CD4-positive, alpha-beta memory T cell (primary cell): ENCODE results near the gene CSPG4. TPM values are rescaled to one million over a fixed set of nuclear protein-coding genes. Genes with fewer than 3 reads are reported as not detected.

Experiments used
- CTCF ChIA-PET: fragments of 350-600 bp; sonication (Branson Sonifier 250); formaldehyde crosslinking; loops from one replicate; lab custom pipeline; 2021; ENCODE audit warnings: inconsistent platforms; ENCODE audit not compliant: partially characterized antibody; lab: Charles Lee
- POLR2A ChIA-PET: fragments of 350-600 bp; sonication (Branson Sonifier 250); formaldehyde crosslinking; loops from one replicate; lab custom pipeline; 2021; ENCODE audit not compliant: partially characterized antibody; lab: Charles Lee
- DNase-seq, 5 donors: peaks; one replicate each; pipeline versions ENCODE4 v3.0.0 to v3.0.0-alpha.2; 2020 to 2022; ENCODE audit warnings: mixed read lengths in 1 of 5
- H3K27ac ChIP-seq: one replicate; pipeline ENCODE4 v1.7.0; 2013; ENCODE audit warnings: low read depth, low read length
- H3K27me3 ChIP-seq: 2 replicates; pipeline ENCODE4 v1.7.0; 2013; ENCODE audit warnings: mild to moderate bottlenecking, low read length, moderate library complexity; ENCODE audit not compliant: insufficient read depth
- H3K36me3 ChIP-seq: 2 replicates; pipeline ENCODE4 v1.7.0; 2013; ENCODE audit warnings: mild to moderate bottlenecking, low read length, moderate library complexity; ENCODE audit not compliant: insufficient read depth
- H3K4me1 ChIP-seq: 2 replicates; pipeline ENCODE4 v1.7.0; 2013; ENCODE audit warnings: mild to moderate bottlenecking, low read length, moderate library complexity; ENCODE audit not compliant: insufficient read depth
- H3K4me3 ChIP-seq, 2 donors: one replicate each; pipeline ENCODE4 v1.7.0; 2013; ENCODE audit warnings: low read length in 2 of 2, mild to moderate bottlenecking in 1 of 2
- H3K9me3 ChIP-seq, 2 donors: one replicate each; pipeline ENCODE4 v1.7.0; 2013; ENCODE audit warnings: low read length in 2 of 2, control low read depth in 1 of 2; ENCODE audit not compliant: control insufficient read depth in 1 of 2
- H3K27ac Mint-ChIP-seq, 7 donors: one replicate each; pipeline ENCODE4 v1.8.0; 2020 to 2021; ENCODE audit warnings: mixed read lengths in 7 of 7, mild to moderate bottlenecking in 6 of 7, inconsistent platforms in 3 of 7, moderate library complexity in 3 of 7
- H3K27me3 Mint-ChIP-seq, 2 donors: one replicate each; pipeline ENCODE4 v1.8.0; 2020 to 2021; ENCODE audit warnings: mixed read lengths in 2 of 2
- H3K36me3 Mint-ChIP-seq, 2 donors: one replicate each; pipeline ENCODE4 v1.8.0; 2020 to 2021; ENCODE audit warnings: mixed read lengths in 2 of 2, inconsistent platforms in 1 of 2, mild to moderate bottlenecking in 1 of 2
- H3K4me1 Mint-ChIP-seq, 4 donors: one replicate each; pipeline ENCODE4 v1.8.0; 2020 to 2021; ENCODE audit warnings: mixed read lengths in 4 of 4, mild to moderate bottlenecking in 1 of 4
- H3K4me3 Mint-ChIP-seq, 8 donors: one replicate each; pipeline ENCODE4 v1.8.0; 2020 to 2021; ENCODE audit warnings: mixed read lengths in 8 of 8, mild to moderate bottlenecking in 7 of 8, moderate library complexity in 6 of 8, inconsistent platforms in 3 of 8
- H3K9me3 Mint-ChIP-seq, 8 donors: one replicate each; pipeline ENCODE4 v1.8.0; 2020 to 2021; ENCODE audit warnings: mixed read lengths in 8 of 8, mild to moderate bottlenecking in 5 of 8, inconsistent platforms in 3 of 8, moderate library complexity in 1 of 8
- intact Hi-C: fragments of 100-400 bp; cut with micrococcal nuclease; formaldehyde crosslinking; loops from one replicate; pipeline ENCODE4 v1.15.1; 2023
- polyA plus RNA-seq, 2 donors: library from polyadenylated mRNA; unstranded; fragments of 300-500 nt; fragmentation: Illumina TruSeq; gene quantifications; one replicate each; pipeline ENCODE4 v1.2.3, GENCODE V29; 2021
- total RNA-seq, 2 experiments: library from RNA; stranded (reverse); gene quantifications; one replicate each; pipeline ENCODE4 v1.2.3, GENCODE V29; 2021

Gene CSPG4
- total and polyA plus RNA-seq, 4 experiments from 2014 or later = not detected

- peak overlapping the region in 5 of 7 donors; percentile 34 to 75 (median 67) for H3K27ac Mint-ChIP-seq
- Histone ChIP-seq H3K36me3 (no peaks in the 10 kb centered on the region), H3K27ac (no peak overlapping the region), H3K27me3 (no peaks in the 10 kb centered on the region), H3K4me3 (no peak overlapping the region), H3K9me3 (no peaks in the 10 kb centered on the region), H3K4me1 (peaks cover 32% of the 10 kb centered on the region)
- H3K27me3 Mint-ChIP-seq = no peaks in the 10 kb centered on the region
- peak overlapping the region; percentile 63 to 89 (median 86) for H3K4me3 Mint-ChIP-seq
- peaks cover 0 to 5% of the 10 kb centered on the region in 2 donors for H3K36me3 Mint-ChIP-seq
- ChIA-PET POLR2A (interaction anchor here (1.0 to 2.2 kb wide), 2 partner anchors 9 to 31 kb away, joined by 4 to 10 read pairs; partner anchors contain the start of gene IMP3), CTCF (no interaction called here)
- no peak for DNase-seq
- no peaks in the 10 kb centered on the region for H3K9me3 Mint-ChIP-seq
- intact Hi-C loops = loop anchor here (2.0 kb wide), 1 partner anchor 140 kb away; no protein-coding TSS in a partner anchor
- H3K4me1 Mint-ChIP-seq = peaks cover 17 to 53% (median 33%) of the 10 kb centered on the region in 4 donors
These were observed 63.4 kb downstream of the CSPG4 start for GRCh38 chr15:75649045-75649761.

- peak overlapping the region; percentile 64 to 73 for H3K4me3 ChIP-seq
- Mint-ChIP-seq H3K4me3 (peak overlapping the region; percentile 82 to 89 (median 87)), H3K27ac (peak overlapping the region in 6 of 7 donors; percentile 29 to 86 (median 72)), H3K9me3 (no peaks in the 10 kb centered on the region), H3K4me1 (peaks cover 20 to 53% (median 37%) of the 10 kb centered on the region in 4 donors), H3K36me3 (peaks cover 0 to 5% of the 10 kb centered on the region in 2 donors), H3K27me3 (no peaks in the 10 kb centered on the region)
- no peaks in the 10 kb centered on the region for H3K27me3 ChIP-seq
- H3K9me3 ChIP-seq = no peaks in the 10 kb centered on the region
- ChIA-PET CTCF (interaction anchor here (0.7 to 3.0 kb wide), 7 partner anchors 10 to 282 kb away, joined by 3 to 17 read pairs (median 4); partner anchors contain the start of genes MAN2C1, PTPN9 and SNUPN), POLR2A (interaction anchor here (0.9 to 3.1 kb wide), 12 partner anchors 8 to 625 kb away, joined by 3 to 27 read pairs (median 10); partner anchors contain the start of genes IMP3, MAN2C1, PPCDC and PTPN9)
- intact Hi-C loops = loop anchor here (2.0 kb wide), 1 partner anchor 140 kb away; no protein-coding TSS in a partner anchor
- peaks cover 32% of the 10 kb centered on the region for H3K4me1 ChIP-seq
- peak overlapping the region; percentile 45 for H3K27ac ChIP-seq
- H3K36me3 ChIP-seq = no peaks in the 10 kb centered on the region
- DNase-seq = no peak
These were observed 64.3 kb downstream of the CSPG4 start for GRCh38 chr15:75648156-75649000.

- Histone ChIP-seq H3K4me1 (peaks cover 32% of the 10 kb centered on the region), H3K4me3 (peak within 1 kb of the TSS; percentile 64 to 73), H3K27me3 (no peaks in the 10 kb centered on the region), H3K27ac (peak within 1 kb of the TSS; percentile 45), H3K9me3 (no peaks in the 10 kb centered on the region), H3K36me3 (no peaks in the 10 kb centered on the region)
- Mint-ChIP-seq H3K27me3 (no peaks in the 10 kb centered on the region), H3K9me3 (no peaks in the 10 kb centered on the region), H3K4me1 (peaks cover 20 to 53% (median 37%) of the 10 kb centered on the region in 4 donors), H3K36me3 (peaks cover 0 to 5% of the 10 kb centered on the region in 2 donors), H3K4me3 (peak within 1 kb of the TSS; percentile 86 to 91 (median 89)), H3K27ac (peak within 1 kb of the TSS; percentile 66 to 91 (median 86))
- intact Hi-C loops = loop anchor here (2.0 kb wide), 1 partner anchor 139 kb away; no protein-coding TSS in a partner anchor
- ChIA-PET CTCF (interaction anchor here (0.7 to 3.0 kb wide), 10 partner anchors 9 to 282 kb away, joined by 3 to 17 read pairs (median 4); partner anchors contain the start of genes MAN2C1, PTPN9, SIN3A and SNUPN), POLR2A (interaction anchor here (0.9 to 3.1 kb wide), 14 partner anchors 9 to 624 kb away, joined by 3 to 27 read pairs (median 8); partner anchors contain the start of genes IMP3, MAN2C1, PPCDC and PTPN9)
- peak; percentile 43 to 82 (median 49) for DNase-seq
These were observed 65.1 kb downstream of the CSPG4 start, which contains the start of gene SNX33 for GRCh38 chr15:75647370-75648155. TSS of gene SNX33 (plus strand) at chr15:75647912. CDS start at chr15:75649103, 1,191 bp downstream.

GRCh38 chr15:75646944-75647364 lies 65.7 kb downstream of the CSPG4 start:
- peak in 1 of 5 donors; percentile 9 for DNase-seq
- H3K27ac ChIP-seq = peak overlapping the region; percentile 45

GRCh38 chr15:75646112-75646943 lies 66.3 kb downstream of the CSPG4 start:
- no peak for DNase-seq
- no peak overlapping the region for H3K27ac ChIP-seq
- Mint-ChIP-seq H3K4me3 (peak overlapping the region; percentile 85 to 91 (median 89)), H3K27ac (peak overlapping the region; percentile 66 to 91 (median 80)), H3K36me3 (peaks cover 0 to 5% of the 10 kb centered on the region in 2 donors), H3K27me3 (no peaks in the 10 kb centered on the region), H3K4me1 (peaks cover 20 to 49% (median 33%) of the 10 kb centered on the region in 4 donors), H3K9me3 (no peaks in the 10 kb centered on the region)
- H3K27me3 ChIP-seq = no peaks in the 10 kb centered on the region
- intact Hi-C loops = no loop called here
- peaks cover 21% of the 10 kb centered on the region for H3K4me1 ChIP-seq
- ChIA-PET POLR2A (interaction anchor here (1.2 to 3.1 kb wide), 10 partner anchors 8 to 297 kb away, joined by 3 to 27 read pairs (median 10); partner anchors contain the start of genes IMP3, MAN2C1, PTPN9 and SIN3A), CTCF (interaction anchor here (0.6 to 3.0 kb wide), 6 partner anchors 8 to 279 kb away, joined by 3 to 17 read pairs (median 6); partner anchors contain the start of genes MAN2C1, SIN3A and SNUPN)
- H3K9me3 ChIP-seq = no peaks in the 10 kb centered on the region
- H3K4me3 ChIP-seq = peak overlapping the region; percentile 64 to 73
- H3K36me3 ChIP-seq = no peaks in the 10 kb centered on the region

More at GRCh38 chr15:75646944-75647364, 65.7 kb downstream of the CSPG4 start:
- peak overlapping the region; percentile 85 to 91 (median 89) for H3K4me3 Mint-ChIP-seq
- Histone ChIP-seq H3K36me3 (no peaks in the 10 kb centered on the region), H3K4me3 (peak overlapping the region; percentile 64 to 73), H3K9me3 (no peaks in the 10 kb centered on the region), H3K4me1 (peaks cover 27% of the 10 kb centered on the region), H3K27me3 (no peaks in the 10 kb centered on the region)
- POLR2A ChIA-PET = interaction anchor here (1.2 to 3.1 kb wide), 11 partner anchors 8 to 298 kb away, joined by 3 to 27 read pairs (median 10); partner anchors contain the start of genes IMP3, MAN2C1, PTPN9 and SIN3A
- intact Hi-C loops = no loop called here
- H3K9me3 Mint-ChIP-seq = no peaks in the 10 kb centered on the region
- H3K27ac Mint-ChIP-seq = peak overlapping the region; percentile 66 to 91 (median 80)
- CTCF ChIA-PET = interaction anchor here (0.6 to 3.0 kb wide), 10 partner anchors 9 to 281 kb away, joined by 3 to 17 read pairs (median 4); partner anchors contain the start of genes MAN2C1, PTPN9, SIN3A and SNUPN
- peaks cover 22 to 54% (median 38%) of the 10 kb centered on the region in 4 donors for H3K4me1 Mint-ChIP-seq
- peaks cover 0 to 5% of the 10 kb centered on the region in 2 donors for H3K36me3 Mint-ChIP-seq
- no peaks in the 10 kb centered on the region for H3K27me3 Mint-ChIP-seq
